T-cell (primary cell): ENCODE data around the gene TMA7B. TPM values are rescaled to one million over a fixed set of nuclear protein-coding genes. Genes with fewer than 3 reads are reported as not detected.

Source experiments
- ATAC-seq, 4 experiments: fragments of 200-7000 bp in 3 of 4; fragments of 150-1000 bp in 1 of 4; cut with Tn5 transposase; replicated peaks in 1 of 4; 1 replicate in 3 of 4; 2 replicates in 1 of 4; pipeline ENCODE4 v1.10.0; 2021; ENCODE audit warnings: moderate library complexity in 3 of 4, mild to moderate bottlenecking in 2 of 4, moderate number of reproducible peaks in 1 of 4
- CTCF ChIA-PET, 2 donors: fragments of 300-600 bp; sonication (Branson Sonifier 250); formaldehyde crosslinking; loops; one replicate each; lab custom pipeline; 2022; ENCODE audit warnings: antibody characterized with exemption in 2 of 2; lab: Charles Lee
- POLR2A ChIA-PET, 2 donors: fragments of 300-600 bp; sonication (Branson Sonifier 250); formaldehyde crosslinking; loops; one replicate each; lab custom pipeline; 2022; ENCODE audit warnings: antibody characterized with exemption in 2 of 2; lab: Charles Lee
- DNase-seq, 35 experiments: peaks; one replicate each; pipeline versions ENCODE4 v3.0.0 to v3.0.0-alpha.2; 2013 to 2023
- H3K27ac ChIP-seq: one replicate; pipeline ENCODE4 v1.5.1; 2013; ENCODE audit warnings: low read length
- H3K27me3 ChIP-seq, 2 experiments: replicated peaks in 1 of 2; 1 replicate in 1 of 2; 2 replicates in 1 of 2; pipeline versions ENCODE4 v1.6.1 to v1.7.0; 2013; ENCODE audit warnings: low read length in 1 of 2, mixed read lengths in 1 of 2; ENCODE audit not compliant: control insufficient read depth in 2 of 2, insufficient read depth in 2 of 2; ENCODE audit errors: extremely low read depth in 1 of 2
- H3K36me3 ChIP-seq, 2 donors: 1 replicate in 1 of 2; 2 replicates in 1 of 2; pipeline versions ENCODE4 v1.6.1 to v1.7.0; 2013; ENCODE audit warnings: low read length in 1 of 2; ENCODE audit not compliant: control insufficient read depth in 2 of 2, insufficient read depth in 1 of 2; ENCODE audit errors: extremely low read depth in 1 of 2
- H3K4me1 ChIP-seq, 2 experiments: 1 replicate in 1 of 2; 2 replicates in 1 of 2; pipeline versions ENCODE4 v1.6.1 to v1.7.0; 2013; ENCODE audit warnings: low read length in 2 of 2, mixed read lengths in 1 of 2; ENCODE audit not compliant: insufficient read depth in 2 of 2, control insufficient read depth in 1 of 2; ENCODE audit errors: extremely low read depth in 1 of 2
- H3K4me3 ChIP-seq, 2 donors: 1 replicate in 1 of 2; 2 replicates in 1 of 2; pipeline versions ENCODE4 v1.5.1 to v1.7.0; 2013; ENCODE audit warnings: mild to moderate bottlenecking in 2 of 2, low read length in 1 of 2, moderate library complexity in 1 of 2; ENCODE audit not compliant: control insufficient read depth in 1 of 2; ENCODE audit errors: extremely low read depth in 1 of 2
- H3K9me3 ChIP-seq: 2 replicates; pipeline ENCODE4 v1.7.0; 2013
- H3K27ac Mint-ChIP-seq, 2 donors: one replicate each; pipeline ENCODE4 v1.8.0; 2020 to 2021; ENCODE audit warnings: mild to moderate bottlenecking in 2 of 2, mixed read lengths in 2 of 2
- H3K27me3 Mint-ChIP-seq, 2 donors: one replicate each; pipeline ENCODE4 v1.8.0; 2021 to 2022; ENCODE audit warnings: mixed read lengths in 2 of 2
- H3K36me3 Mint-ChIP-seq: one replicate; pipeline ENCODE4 v1.8.0; 2021; ENCODE audit warnings: mixed read lengths
- H3K4me1 Mint-ChIP-seq, 3 donors: one replicate each; pipeline ENCODE4 v1.8.0; 2020 to 2022; ENCODE audit warnings: mixed read lengths in 3 of 3, mild to moderate bottlenecking in 1 of 3
- H3K4me3 Mint-ChIP-seq, 3 donors: one replicate each; pipeline ENCODE4 v1.8.0; 2020 to 2022; ENCODE audit warnings: mild to moderate bottlenecking in 3 of 3, mixed read lengths in 3 of 3, moderate library complexity in 3 of 3
- H3K9me3 Mint-ChIP-seq, 3 donors: one replicate each; pipeline ENCODE4 v1.8.0; 2020 to 2022; ENCODE audit warnings: mixed read lengths in 3 of 3
- WGBS: methylation state at CpG from one replicate; pipeline ENCODE4 v1.1.5; 2013; ENCODE audit warnings: missing lambda C conversion rate; ENCODE audit not compliant: insufficient coverage; 5-methylcytosine and 5-hydroxymethylcytosine counted together
- total RNA-seq, 35 experiments: library from RNA in 6 of 35; stranded (reverse) in 6 of 35; fragments of 120-200 nt in 1 of 35; gene quantifications; one replicate each; pipeline versions ENCODE4 v1.2.1 to v1.2.4 and lab custom pipeline; 2013 to 2026

TMA7B gene
- total RNA-seq, 5 donors from 2014 or later (not counting 1 experiment from before 2014, with no cell fraction given): 7.8 to 18.9 (median 9.0) TPM

DNA sequence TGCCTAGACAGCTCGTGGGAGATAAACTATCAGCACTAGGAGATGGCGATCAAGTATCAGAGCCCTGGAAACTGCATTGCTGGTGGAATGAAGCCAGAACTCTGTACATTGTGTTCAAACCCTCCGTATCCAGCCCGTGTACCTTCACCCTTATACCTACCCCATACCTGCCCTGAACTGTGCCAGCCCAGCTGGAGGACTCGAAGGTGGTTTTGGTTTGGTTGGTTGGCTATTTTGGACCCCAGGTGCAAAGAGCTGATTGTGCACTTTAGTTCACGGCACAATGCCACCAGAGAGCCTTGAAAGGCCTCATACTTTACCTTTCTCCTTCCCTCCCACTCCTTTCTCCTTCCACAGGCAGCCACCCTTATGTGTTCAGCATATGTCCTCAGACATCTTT lies 50.5 kb downstream of the TMA7B start:
- CTCF ChIA-PET: interaction anchor here in 1 of 2 donors (1.1 kb wide), 1 partner anchor 30 kb away, joined by 3 read pairs; no protein-coding TSS in a partner anchor

More for the DNA sequence above, 50.5 kb downstream of the TMA7B start:
- no peaks in the 10 kb centered on the region for H3K36me3 Mint-ChIP-seq
- ATAC-seq (no peak), DNase-seq (no peak)
- peak overlapping the region in 1 of 3 donors; percentile 76 for H3K4me3 Mint-ChIP-seq
- H3K27me3 ChIP-seq: peaks cover 0 to 35% of the 10 kb centered on the region in 2 experiments
- 60% methylated on average over 2 of the region's 6 CpGs for WGBS
- no peaks in the 10 kb centered on the region for H3K9me3 ChIP-seq
- POLR2A ChIA-PET: interaction anchor here in 1 of 2 donors (1.6 kb wide), 1 partner anchor 33 kb away, joined by 4 read pairs; no protein-coding TSS in a partner anchor
- H3K27ac ChIP-seq: no peak overlapping the region
- peaks cover 3 to 40% of the 10 kb centered on the region in 2 donors for H3K27me3 Mint-ChIP-seq
- H3K36me3 ChIP-seq: no peaks in the 10 kb centered on the region
- H3K4me1 Mint-ChIP-seq: peaks cover 15 to 17% (median 15%) of the 10 kb centered on the region in 3 donors
- no peak overlapping the region for H3K4me3 ChIP-seq
- H3K9me3 Mint-ChIP-seq: no peaks in the 10 kb centered on the region
- peaks cover 7 to 17% of the 10 kb centered on the region in 2 experiments for H3K4me1 ChIP-seq
- H3K27ac Mint-ChIP-seq: no peak overlapping the region

Other genes starting within 250 kb of the TMA7B start
- under 1 TPM; 0.13 to 0.36 (median 0.20) TPM for gene ENTHD1, start 66.6 kb upstream of the TMA7B start, total RNA-seq
- 100 to 1,000 TPM; 138 to 199 (median 157) TPM for gene GRAP2, start 59.3 kb upstream of the TMA7B start, total RNA-seq
- 1 to 10 TPM in 2 of 5 donors, under 1 TPM in 3; 0.26 to 4.9 (median 0.79) TPM for gene FAM83F, start 34.6 kb downstream of the TMA7B start, total RNA-seq
- gene TNRC6B, start 217.5 kb downstream of the TMA7B start, total RNA-seq: 100 to 1,000 TPM; 122 to 173 (median 143) TPM